ENCODE measurements around the gene ARID1B.

The ARID1B gene

GRCh38 chr6:157163434-157164159 is 386.4 kb downstream of the ARID1B start:
- DNase-seq (ENCODE audit: low read depth): no peak

DNA sequence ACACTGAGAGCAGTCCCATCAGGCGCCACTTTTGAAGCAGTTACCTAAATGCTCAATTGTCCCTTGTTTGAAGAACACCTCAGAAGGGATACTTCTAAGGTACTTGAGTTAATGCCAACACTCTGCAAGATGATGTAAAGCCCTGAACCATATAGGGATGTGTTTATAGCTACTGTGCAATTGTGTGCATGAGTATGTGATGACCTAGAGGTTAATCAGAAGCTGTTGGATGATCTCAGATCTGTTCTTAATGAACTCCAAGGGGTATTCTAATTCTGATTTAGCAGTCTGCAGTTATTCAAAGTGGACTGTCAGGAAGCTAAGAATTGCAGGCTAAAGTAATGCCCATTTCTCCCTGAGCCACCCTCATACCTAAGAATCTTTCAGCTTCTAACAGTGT is 387.8 kb downstream of the ARID1B start:
- no peak for DNase-seq (ENCODE audit: low read depth)

- DNase-seq (ENCODE audit: low read depth): no peak
These were observed 389.6 kb downstream of the ARID1B start for GRCh38 chr6:157166784-157167183.

DNA sequence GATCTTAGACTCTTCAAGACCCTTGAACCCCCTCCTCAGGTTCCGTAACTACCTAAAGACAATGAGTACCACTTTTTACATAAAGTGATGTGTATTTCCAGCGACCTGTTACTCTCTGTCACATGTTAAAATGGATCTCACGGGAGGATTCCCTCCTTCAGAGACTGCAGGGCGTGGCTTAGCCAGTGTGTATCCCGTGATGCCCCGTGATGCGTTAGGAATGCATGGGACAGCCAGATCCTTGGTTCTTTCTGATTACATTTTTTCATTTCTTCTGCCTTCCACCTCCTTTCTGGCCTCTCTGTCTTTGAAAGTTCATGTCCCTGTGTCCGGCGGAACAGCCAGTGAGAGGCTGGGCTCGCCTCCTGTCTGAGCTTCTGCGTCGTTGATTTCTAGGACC is 390.7 kb downstream of the ARID1B start:
- no peak for DNase-seq (ENCODE audit: low read depth)

- DNase-seq (ENCODE audit: low read depth): no peak
These were observed 391.3 kb downstream of the ARID1B start for GRCh38 chr6:157168471-157168870.

- no peak for DNase-seq (ENCODE audit: low read depth)
These were observed 392.0 kb downstream of the ARID1B start for GRCh38 chr6:157169226-157169625.

GRCh38 chr6:157169656-157170055 is 392.5 kb downstream of the ARID1B start:
- DNase-seq (ENCODE audit: low read depth): no peak

GRCh38 chr6:157170535-157170934 is 393.4 kb downstream of the ARID1B start:
- DNase-seq (ENCODE audit: low read depth): no peak

- DNase-seq (ENCODE audit: low read depth): no peak
These were observed 394.6 kb downstream of the ARID1B start for GRCh38 chr6:157171801-157172200.

DNA sequence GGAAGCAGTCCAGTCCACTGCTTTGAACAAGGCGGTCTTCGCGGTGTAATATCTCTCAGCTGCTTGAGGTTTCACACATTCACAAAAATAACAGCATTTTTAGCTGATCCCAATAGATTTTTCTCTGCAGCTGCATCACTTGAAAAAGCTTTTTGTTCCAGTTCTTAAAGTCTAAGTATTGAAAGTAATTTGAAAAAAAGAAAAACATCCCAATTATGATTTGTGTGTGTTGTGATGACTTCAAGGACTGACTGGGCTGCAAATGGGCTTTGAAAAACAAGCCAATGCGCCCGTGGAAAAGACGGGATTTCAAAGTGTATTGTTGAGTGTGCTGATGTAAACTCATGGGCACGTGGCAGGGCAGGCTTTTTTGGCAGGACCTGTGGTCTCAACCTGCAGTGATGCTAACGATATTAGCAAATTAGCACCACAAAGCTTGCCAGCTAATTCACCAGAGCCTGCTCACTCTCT is 395.1 kb downstream of the ARID1B start:
- no peak for DNase-seq (ENCODE audit: low read depth)

DNA sequence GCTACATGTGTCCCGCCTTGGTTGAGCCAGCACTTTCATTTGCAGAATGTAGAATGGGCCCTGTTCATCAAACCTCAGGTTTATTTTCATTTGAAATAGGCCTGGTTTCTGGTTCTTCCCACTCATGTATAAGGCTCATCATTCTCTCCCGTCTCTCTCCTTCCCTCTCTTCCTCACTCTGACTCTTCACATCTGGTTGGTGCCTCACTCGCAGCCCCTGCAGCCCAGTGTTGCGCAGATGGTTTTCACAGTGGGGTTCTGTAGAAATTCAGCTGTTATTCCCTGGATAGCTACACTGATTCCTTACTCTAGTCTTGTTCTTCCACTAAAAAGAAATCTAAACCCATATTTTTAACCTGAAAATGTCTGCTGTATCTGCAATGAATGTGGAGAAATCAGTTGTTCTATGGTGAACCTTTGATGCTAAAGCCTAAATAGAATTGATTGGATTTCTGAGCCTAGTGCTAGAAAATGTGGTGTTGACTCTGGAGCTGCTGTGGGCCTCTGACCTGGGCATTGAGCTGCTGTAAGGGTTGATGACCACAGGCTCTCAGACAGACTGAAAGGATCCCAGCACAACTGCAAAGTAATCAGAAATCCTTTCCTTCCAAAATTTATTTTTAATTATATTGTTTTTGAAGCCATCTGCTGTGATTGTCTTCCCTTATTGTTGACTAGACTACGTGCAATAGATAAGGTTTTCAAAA is 395.8 kb downstream of the ARID1B start:
- DNase-seq (ENCODE audit: low read depth): no peak

GRCh38 chr6:157173776-157174175 is 396.6 kb downstream of the ARID1B start:
- no peak for DNase-seq (ENCODE audit: low read depth)

DNA sequence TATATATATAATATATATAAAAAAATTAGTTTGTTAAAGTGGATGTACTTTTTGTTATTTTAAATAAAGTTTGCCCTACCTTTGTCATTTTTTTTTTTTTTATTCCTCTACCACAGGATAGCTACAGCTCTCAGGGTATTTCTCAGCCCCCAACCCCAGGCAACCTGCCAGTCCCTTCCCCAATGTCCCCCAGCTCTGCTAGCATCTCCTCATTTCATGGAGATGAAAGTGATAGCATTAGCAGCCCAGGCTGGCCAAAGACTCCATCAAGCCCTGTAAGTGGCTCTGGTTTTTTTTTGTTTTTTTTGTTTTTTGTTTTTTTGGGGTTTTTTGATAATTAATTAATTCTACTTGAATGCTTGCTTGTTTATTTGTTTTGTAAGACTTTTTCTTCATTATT is 397.6 kb downstream of the ARID1B start:
- DNase-seq (ENCODE audit: low read depth): no peak

DNA sequence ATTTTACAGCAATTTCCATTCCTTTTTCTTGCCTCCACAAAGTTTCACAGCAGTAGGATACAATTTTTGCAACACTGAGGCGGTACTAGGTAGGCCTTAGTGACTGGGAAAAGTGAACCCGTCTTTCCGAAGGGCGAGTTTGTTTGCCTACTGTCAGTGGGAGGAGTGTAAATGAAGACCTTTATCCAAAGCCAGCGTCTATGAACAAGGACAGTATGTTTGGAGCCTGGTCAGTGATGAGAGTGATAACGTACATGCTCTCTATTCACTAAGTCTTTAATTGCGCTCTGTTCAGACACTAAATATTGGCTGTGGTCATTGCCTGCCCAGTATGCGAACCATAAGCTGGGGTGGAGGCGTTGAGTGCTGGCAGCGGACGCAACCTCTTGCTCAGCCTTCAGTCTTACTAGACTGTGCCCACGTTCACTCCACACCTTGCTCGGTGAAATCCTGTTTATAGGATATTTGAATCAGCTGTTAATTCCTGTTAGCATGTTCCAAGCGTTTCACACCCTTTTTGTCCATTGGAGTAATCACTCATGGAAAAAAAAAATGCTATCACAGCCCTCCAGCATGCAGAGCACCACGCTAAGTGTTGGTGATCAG is 400.7 kb downstream of the ARID1B start:
- no peak for DNase-seq (ENCODE audit: low read depth)

DNA sequence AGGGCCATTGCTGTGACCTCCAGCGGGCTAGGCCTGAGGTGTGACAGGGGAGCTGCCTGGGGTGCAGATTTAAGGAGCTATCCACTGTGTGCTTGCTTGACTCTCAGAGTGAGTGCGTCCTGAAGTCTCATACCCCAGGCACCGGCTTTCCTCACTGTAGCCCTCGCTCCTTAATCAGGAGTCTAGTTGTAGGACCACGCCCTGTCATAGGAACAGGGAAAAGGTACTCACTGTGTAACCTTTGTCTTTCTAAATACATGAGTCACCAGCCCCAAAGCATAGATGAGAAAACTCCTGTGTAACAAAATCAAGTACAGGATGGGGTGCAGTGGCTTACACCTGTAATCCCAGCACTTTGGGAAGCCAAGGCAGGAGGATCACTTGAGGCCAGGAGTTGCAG is 404.5 kb downstream of the ARID1B start:
- no peak for DNase-seq (ENCODE audit: low read depth)

DNA sequence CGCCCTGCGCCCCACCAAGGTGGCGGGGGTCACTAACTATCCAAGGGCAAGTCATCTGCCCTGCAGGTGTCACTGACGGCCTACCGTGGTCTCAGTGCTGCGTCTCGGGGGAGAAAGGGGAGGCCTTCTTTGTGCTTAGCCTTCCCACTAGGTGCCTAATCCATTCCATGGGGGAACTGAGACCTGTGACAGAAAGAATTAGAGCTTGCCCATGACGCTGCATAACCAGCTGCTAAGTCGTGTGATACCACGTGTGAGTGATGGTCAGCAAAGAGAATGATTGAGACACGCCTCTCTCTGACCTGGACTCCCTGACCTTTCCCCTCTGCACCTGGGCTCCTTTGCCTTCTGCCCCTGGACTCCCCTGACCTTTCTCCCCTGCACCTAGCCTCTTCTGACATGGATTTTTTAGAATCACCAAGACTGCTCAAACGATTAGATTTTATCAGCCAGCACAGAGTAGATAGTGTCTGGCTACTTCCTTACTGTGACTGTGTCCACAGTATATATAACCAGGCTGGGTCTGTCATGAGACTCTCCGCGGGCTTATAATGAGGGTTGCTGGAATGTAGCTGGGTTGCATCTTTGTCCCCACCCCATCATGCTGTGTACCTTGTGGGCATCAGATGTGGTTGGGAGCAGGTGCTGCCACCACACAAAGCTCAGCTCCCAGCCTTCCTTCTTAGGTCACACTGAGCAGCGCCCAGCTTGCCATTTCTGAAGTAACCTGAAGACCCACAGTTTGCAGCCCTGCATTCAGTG is 405.5 kb downstream of the ARID1B start:
- DNase-seq (ENCODE audit: low read depth): no peak

GRCh38 chr6:157184202-157185015 is 407.2 kb downstream of the ARID1B start:
- no peak for DNase-seq (ENCODE audit: low read depth)

DNA sequence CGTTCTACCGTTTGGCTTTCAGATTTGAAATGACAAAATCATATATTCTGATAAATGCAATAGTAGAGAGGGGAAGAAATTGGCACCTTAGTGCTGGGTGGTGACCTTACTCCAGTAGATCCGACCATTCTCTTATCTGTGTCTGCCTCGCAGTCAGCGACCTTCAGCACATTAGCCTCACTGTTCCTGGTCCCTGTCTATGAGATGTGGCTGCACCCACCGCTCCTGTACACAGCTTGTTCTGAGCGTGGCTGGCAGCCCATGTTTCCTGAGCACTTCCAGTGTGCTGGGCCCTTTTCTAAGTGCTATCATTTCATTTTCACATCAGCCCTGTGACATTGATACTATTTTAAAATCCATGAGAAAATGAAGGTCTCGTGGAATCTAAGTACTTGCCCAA is 408.0 kb downstream of the ARID1B start:
- DNase-seq (ENCODE audit: low read depth): no peak

- no peak for DNase-seq (ENCODE audit: low read depth)
These were observed 408.8 kb downstream of the ARID1B start for GRCh38 chr6:157185986-157186385.

DNA sequence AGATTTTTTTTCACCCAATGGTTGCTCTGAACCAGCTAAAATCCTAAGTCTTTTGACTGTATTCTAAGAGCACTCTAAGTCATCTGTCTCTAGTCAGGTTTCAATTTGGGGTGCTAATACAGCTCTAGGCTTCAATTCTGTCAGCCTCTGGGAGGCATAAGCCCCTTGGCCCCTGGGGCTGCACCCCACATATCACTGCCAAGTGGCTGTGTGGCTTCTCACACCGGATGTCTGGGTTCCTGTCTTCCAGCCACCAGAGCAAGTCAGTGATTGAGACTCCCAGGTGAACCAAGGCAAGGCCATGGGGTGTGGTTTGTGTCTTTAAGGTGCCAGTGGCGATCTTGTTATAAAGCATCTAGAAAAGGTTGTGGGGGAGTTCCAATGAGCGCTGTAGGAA is 409.6 kb downstream of the ARID1B start:
- no peak for DNase-seq (ENCODE audit: low read depth)
